Activated CD4-positive, alpha-beta T cell treated with anti-CD3 and anti-CD28 coated beads, Interleukin-2, Interleukin-6, amounts not matched to agents 100 ng/mL and 50 ng/mL, durations not matched to agents 16 hours and 8 hours (primary cell): ENCODE data around the gene VARS1.
A peak's percentile ranks its signal among the peaks of the same experiment; 100 is the strongest.
"Not testable (repeated sequence)": the region's sequence is repeated elsewhere in the genome, so short reads cannot be mapped to it uniquely, and the experiment has no call there.

ENCODE experiments used
- DNase-seq: peaks from one replicate; pipeline ENCODE4 v3.0.0-alpha.2; 2020

VARS1 gene

DNA sequence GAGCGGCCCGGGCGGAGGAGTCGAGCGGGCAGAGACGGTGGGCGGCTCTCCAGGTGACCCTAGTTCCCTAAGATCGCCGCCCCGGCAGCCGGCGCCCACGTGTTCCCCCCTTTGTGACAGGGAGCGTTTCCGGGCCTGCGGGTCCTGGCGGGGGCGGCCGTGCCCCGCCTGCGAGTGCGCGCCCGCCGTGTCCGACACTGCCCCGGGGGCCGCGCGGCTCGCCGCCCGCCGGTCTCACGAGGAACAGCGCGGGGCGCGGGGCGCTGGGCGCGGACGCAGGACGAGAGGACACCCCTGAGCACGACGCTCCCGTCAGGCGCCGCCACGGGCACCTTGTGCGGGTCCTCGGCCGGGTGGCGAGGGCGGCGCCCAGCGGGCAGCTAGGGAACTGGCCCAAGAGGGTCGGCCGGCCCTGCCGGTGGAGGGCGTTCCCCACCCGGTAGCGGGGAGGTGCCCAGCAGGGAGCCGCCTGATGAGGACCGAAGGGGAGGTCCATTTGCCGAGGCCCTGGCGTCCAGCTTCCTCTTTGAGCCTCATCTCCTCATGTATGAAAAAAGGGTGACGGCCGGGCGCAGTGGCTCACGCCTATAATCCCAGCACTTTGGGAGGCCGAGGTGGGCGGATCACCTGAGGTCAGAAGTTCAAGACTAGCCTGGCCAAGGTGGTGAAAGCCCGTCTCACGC, at the start of gene VARS1:
TSS of gene VARS1 (minus strand) at position 137 of the 683 bp plus-strand sequence. CDS start 535 bp downstream, outside the sequence.
- DNase-seq: peak; percentile 93

GRCh38 chr6:31844507-31844906, 49.0 kb upstream of the VARS1 start:
- DNase-seq: no peak

- no peak for DNase-seq
These were observed 46.5 kb upstream of the VARS1 start for GRCh38 chr6:31842053-31842452.

DNA sequence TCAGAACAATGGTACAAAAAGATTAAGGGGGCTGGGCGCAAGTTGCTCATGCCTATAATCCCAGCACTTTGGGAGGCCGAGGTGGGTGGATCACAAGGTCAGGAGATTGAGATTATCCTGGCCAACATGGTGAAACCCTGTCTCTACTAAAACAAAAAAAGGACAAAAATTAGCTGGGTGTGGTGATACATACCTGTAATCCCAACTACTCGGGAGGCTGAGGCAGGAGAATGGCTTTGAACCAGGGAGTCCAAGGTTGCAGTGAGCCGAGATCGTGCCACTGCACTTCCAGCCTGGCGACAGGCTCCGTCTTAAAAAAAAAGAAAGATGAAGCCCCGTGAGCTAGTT, 44.2 kb upstream of the VARS1 start:
- DNase-seq: not testable (repeated sequence)

DNA sequence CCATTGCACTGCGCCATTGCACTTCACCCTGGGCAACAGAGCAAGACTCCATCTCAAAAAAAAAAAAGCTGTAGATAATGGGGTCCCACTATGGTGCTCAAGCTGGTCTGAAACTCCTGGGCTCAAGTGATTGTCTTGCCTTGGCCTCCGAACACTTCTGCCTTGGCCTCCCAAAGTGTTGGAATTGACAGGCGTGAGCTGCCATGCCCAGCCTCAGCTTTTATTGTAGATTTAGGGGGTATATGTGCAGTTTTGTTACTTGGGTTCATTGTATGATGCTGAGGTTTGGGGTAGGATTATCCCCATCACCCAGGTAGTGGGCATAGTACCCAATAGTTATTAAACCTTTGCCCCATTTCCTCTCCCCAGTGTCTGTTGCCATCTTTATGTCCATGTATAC, 43.4 kb upstream of the VARS1 start:
- DNase-seq: no peak

DNA sequence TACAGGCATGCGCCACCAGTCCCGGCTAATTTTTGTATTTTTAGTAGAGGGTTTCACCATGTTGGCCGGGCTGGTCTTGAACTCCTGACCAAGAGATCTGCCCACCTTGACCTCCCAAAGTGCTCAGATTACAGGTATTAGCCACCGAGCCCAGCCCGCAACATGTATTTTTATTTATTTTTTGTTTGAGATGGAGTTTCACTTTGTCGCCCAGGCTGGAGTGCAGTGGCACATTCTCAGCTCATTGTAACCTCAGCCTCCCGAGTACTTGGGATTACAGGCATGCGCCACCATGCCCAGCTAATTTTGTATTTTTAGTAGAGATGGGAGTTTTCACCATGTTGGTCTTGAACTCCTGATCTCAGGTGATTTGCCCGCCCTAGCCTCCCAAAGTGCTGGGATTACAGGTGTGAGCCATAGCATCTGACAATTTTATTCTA, 42.6 kb upstream of the VARS1 start:
- DNase-seq: not testable (repeated sequence)

DNA sequence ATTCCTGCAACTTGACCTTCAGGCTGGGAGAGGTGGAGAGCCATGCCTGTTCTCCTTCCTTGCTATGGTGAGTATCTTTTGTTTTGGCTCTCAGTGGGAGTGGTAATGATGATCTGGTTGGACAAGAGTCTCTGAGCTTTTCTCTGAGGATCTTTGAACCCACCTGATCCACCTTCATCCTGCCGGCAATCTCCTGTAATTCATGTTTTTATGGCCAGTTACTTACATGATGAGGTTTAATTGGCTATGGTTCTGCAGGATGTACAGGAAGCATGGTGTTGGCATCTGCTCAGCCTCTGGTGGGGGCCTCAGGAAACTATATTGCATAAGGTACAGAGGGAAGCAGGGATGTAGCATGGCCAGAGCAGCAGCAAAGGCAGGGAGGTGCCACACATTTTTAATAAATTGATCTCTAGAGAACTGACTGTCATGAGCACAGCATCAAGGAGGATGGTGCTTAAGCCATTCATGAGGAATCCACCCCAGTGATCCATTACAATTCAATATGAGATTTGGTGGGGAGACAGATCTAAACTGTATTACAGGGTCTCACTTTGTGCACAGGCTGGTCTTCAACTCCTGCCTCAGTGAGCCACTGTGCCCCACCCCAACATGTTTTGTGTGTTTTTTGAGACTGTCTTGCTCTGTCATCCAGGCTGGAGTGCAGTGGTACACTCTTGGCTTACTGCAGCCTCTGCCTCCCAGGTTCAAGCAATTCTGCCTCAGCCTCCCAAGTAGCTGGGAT, 42.0 kb upstream of the VARS1 start:
- DNase-seq: no peak

DNA sequence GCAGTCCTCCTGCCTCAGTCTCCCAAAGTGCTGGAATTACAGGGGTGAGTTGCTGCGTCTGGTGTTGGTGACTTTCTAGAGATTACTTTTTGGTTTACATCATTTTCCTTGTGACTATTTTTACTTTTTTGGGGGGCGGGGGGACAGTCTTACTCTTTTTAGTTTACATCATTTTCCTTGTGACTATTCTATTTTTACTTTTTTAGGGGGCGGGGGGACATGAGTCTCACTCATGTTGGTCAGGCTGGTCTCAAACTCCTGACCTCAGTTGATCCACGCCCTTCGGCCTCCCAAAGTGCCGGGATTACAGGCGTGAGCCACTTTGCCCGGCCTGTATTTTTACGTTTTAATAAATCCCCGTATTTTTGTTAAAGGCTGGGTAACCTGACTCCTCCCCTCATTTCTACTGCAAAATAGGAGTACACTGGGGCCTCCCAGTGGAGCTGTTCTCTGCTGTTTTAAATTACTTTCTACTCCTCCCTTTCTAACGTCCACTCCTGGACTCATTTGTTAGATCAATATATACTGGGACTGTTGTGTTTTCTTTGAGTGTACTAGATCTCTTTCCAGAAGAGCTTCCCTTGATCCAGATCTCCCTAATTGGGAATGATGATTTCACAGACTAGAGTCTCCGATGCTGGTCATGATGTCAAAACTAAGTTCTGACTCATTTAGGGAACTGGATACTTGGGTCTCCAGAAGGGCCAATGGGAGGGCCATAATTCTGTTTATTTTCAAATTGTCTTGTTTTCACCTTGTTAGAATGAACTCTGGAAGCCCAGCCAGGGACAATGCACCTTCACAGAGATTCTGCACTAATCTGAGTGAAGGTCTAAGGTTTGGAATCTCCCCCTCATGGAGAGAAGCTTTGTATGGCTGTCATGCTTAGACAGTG, 41.2 kb upstream of the VARS1 start:
- DNase-seq: no peak

- no peak for DNase-seq
These were observed 40.5 kb upstream of the VARS1 start for GRCh38 chr6:31836047-31836473.

DNA sequence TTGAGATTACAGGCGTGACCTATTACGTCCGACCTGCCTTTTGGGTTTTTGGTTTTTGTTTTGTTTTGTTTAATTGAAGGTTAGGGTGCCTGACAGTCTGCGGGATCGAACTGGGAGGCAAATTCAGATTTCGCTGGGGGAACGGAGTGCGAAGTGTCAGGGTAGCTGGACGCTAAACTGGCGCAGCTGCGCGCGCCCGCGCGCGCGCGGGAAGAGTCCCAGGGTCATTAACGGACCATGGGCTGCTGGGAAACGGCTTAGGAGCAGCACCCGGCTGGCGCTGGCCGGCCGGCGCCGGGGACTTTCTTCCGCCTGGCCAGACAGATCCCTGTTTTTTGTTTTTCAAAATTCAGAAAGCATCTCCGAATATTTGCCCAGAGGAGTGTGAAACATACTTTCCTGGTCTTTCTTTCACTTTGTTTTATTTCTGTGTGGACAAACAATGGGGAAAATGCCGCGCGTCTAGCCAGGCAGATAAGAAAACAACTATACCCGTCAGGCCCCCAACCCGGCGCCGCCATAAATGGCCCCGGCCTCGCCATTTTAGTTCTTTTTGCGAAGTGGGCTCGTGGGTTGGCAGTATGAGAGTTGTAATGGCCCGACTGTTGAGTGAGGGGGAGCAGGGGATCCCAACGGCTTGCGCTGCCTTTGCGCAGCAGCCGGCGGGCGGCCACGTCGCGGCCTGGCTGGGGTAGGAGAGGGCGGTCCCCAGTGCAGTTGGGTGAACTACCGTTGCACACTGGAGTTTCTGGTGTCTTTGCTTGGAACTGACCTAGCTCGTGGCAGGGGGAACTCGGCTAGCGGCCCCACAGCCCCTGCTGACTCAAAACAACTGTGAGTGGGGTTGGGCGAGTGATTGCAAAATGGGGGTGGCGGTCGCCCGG, 39.1 kb upstream of the VARS1 start:
- DNase-seq: peak; percentile 90

DNA sequence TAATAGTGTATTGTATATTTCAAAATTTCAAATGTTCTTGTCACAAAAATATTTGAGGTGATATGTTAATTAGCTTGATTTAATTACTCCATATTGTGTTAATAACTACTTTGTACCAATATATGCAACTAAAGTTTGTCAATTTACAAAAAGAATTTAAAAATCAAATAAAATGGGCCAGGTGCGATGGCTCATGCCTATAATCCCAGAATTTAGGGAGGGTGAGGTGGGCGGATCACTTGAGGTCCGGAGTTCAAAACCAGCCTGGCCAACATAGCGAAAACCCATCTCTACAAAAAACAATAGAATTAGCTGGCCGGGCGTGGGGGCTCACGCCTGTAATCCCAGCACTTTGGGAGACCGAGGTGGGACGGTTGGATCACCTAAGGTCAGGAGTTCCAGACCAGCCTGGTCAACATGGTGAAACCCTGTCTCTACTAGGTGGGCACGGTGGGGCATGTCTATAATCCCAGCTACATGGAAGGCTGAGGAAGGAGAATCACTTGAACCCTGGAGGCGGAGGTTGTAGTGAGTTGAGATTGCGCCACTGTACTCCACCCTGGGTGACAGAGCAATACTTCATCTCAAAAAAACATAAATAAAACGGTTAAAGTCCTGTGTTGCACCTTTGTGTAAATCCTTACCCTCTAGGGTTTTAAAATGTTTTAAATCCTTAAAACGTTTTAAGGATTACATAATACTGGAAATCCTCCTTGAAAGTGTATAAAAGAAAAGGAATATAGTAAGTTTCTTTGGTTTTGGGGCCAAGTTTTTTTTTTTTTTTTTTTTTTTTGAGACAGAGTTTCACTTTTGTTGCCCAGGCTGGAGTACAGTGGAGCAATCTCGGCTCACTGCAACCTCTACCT, 36.0 kb upstream of the VARS1 start:
- DNase-seq: no peak

GRCh38 chr6:31830886-31831335, 35.4 kb upstream of the VARS1 start:
- no peak for DNase-seq

DNA sequence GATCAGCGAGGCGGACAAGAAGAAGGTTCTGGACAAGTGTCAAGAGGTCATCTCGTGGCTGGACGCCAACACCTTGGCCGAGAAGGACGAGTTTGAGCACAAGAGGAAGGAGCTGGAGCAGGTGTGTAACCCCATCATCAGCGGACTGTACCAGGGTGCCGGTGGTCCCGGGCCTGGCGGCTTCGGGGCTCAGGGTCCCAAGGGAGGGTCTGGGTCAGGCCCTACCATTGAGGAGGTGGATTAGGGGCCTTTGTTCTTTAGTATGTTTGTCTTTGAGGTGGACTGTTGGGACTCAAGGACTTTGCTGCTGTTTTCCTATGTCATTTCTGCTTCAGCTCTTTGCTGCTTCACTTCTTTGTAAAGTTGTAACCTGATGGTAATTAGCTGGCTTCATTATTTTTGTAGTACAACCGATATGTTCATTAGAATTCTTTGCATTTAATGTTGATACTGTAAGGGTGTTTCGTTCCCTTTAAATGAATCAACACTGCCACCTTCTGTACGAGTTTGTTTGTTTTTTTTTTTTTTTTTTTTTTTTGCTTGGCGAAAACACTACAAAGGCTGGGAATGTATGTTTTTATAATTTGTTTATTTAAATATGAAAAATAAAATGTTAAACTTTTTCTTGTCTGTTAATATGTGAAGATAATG, 34.2 kb upstream of the VARS1 start:
- no peak for DNase-seq

GRCh38 chr6:31827286-31828079, 31.9 kb upstream of the VARS1 start, which contains the start of gene HSPA1B:
Gene HSPA1B, plus strand, starts transcription at chr6:31827738. Its CDS starts 213 bp downstream, at chr6:31827951.
- peak; percentile 99 for DNase-seq

DNA sequence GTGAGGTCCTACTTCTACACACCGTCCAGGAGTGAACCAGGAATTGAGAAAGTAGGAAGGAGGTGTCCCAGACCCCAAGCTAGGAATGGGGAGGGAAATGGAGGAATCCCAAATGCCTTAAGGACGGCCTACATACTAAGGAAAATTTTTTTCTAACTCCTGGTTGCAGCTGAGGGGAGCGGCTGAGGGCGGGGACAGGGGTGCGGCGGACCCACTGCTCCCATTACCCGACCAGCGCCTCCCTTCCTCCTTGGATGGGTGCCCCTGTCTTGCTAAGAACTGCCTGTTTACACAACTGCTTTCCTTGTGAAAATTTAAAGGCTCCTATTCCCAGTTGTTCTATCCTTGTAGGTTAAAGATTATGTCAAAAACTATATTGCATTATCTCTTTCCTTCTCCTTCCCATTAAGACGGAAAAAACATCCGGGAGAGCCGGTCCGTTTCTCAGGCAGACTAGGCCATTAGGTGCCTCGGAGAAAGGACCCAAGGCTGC, 31.3 kb upstream of the VARS1 start:
- peak; percentile 68 for DNase-seq

DNA sequence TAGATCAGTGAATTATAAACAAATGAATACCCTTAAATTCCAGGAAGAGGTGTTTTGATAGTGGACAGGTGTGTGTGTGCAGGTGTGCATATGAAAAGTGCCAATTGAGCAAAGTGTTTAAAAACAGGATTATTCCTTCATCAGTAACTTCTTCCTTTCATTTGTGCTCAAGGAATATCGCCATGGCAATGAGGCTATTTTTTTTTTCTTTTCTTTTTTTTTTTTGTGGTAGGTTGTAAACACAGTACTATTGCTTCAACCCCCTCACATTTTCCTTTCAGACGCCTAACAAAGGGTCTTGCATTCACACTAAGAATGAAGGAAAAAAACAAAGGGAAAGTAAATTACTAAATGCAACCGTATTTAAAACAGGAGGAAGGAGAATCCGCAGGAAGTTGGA, 30.0 kb upstream of the VARS1 start:
- no peak for DNase-seq

DNA sequence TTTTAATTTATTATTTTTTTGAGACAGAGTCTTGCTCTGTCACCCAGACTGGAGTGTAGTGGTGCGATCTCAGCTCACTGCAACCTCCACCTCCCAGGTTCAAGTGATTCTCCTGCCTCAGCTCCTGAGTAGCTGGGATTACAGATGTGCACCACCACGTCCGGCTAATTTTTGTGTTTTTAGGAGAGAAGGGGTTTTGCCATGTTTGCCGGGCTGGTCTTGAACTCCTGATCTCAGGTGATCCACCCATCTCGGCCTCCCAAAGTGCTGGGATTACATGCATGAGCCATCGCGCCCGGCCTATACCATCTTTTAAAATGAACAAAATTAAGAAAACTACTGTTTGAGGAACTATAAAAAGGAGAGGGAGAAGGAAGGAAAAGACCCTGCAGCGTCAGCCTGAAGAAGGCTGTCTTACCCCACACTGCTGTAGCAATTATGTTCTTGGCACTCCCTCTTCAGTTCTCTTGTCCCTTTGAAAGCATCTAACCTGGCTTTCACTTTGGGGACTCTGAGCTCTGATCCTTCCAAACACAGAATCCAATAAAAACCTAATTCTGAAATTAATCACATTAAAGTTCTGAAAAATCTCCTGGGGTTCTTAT, 28.1 kb upstream of the VARS1 start:
- DNase-seq: not testable (repeated sequence)

GRCh38 chr6:31822036-31822821, 26.7 kb upstream of the VARS1 start:
- DNase-seq: peak; percentile 83
